Stimulated activated CD4-positive, alpha-beta T cell treated with anti-CD3 and anti-CD28 coated beads, Interleukin-12 subunit alpha, Interleukin-12 subunit beta, amount 100 ng/mL, for 48 hours (primary cell): ENCODE results near the gene SLC35F4.

ENCODE experiments used
- DNase-seq, 3 donors: peaks; one replicate each; pipeline ENCODE4 v3.0.0-alpha.2; 2020; ENCODE audit warnings: low read depth in 2 of 3, low spot score in 1 of 3

Gene SLC35F4

DNA sequence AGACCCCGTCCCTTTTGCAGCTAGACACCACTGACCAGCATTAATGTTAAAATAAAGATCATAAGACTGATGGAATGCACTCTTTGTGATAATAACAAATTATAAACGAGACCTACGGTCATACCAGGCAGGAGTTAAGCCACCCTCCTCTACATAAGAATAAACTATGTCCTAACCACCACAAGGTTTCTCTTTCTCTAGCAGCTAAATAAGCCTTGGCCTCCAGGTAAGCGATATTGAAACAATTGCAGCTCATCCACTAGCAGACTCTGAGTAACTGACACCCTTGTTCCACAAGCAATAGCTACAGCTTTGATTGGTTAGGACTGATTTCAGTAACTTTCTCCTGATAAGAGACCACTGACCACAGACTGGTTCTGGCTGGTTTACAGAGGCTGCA, 228.0 kb downstream of the SLC35F4 start:
- no peak for DNase-seq

DNA sequence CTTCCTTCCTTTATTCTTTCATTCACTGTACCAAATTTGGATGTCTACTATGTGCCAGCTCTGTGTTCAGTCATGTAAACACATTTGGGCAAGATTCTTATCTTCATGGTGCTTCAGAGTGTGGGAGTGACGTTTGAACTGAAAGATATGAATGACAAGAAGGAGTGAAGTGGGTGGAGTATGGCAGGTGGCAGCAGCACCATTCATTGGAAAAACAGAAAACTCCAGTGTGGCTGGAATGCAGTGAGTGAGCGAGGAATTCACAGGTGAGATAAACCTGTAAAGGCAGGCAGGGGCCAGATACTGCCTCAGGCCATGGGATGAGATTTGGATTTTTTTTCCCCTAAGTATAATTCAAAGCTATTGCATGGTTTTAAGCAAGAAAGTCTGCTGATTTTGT, 231.6 kb downstream of the SLC35F4 start:
- no peak for DNase-seq

- no peak for DNase-seq
Observed at GRCh38 chr14:57632649-57633048, 233.2 kb downstream of the SLC35F4 start.

DNA sequence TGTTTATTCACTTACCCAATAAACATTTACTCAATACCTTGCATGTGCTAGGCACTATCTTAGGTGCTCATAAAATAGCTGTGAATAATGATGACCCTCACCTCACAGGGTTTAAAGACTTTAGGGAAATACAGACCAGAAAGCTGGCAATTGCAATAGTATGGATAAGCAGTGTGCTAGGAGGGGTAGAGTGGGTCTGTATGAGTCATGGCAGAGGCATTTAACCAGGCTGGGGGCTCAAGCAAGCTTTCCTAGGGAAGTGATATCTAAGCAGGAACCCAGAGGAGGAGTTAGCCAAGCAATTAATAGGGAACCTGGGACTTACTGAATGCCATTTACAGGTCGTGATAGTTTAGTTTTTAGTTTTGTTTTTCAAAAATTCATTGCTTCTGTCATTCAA, 248.4 kb downstream of the SLC35F4 start:
- no peak for DNase-seq

- no peak for DNase-seq
Observed at GRCh38 chr14:57612946-57613345, 252.9 kb downstream of the SLC35F4 start.

GRCh38 chr14:57611555-57612075, 254.3 kb downstream of the SLC35F4 start:
- DNase-seq: no peak

DNA sequence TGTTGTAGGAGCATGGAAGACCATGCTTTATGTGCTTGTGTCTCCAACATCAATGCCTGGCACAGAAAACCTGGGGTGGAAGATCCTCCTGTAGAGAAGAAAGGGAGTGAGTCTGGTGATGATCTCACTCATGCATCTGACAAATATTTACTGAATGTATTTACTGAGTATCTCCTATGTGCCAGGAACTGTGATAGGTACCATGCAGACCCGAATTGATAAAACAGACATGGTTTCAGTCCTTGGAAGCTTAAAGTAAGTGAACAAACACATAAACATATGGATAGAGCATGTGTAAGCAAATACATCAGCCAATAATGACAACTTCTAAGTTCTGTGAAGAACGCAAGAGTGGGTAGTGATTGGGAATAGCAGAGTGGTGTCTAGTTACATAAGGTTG, 255.3 kb downstream of the SLC35F4 start:
- DNase-seq: no peak

GRCh38 chr14:57609192-57610075, 256.5 kb downstream of the SLC35F4 start:
- DNase-seq: no peak

DNA sequence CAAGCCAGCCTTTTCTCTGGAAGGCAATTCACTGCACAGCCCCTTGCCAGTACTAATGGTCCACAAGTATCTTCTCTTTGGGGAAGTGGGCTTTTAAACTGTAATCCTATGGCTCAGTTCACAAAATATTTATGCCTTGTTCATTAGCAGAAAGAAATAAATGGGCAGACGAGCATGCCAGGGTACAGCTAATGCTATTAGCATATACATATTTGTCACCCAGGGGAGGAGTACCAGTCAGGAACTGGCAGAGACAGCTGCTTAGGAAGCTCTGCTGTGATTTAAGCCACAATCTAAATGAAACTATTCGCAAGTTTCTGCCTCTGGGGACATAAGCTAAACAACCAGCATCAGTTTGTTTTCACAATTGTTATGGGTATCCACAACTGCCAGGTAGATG, 258.8 kb downstream of the SLC35F4 start:
- DNase-seq: no peak

DNA sequence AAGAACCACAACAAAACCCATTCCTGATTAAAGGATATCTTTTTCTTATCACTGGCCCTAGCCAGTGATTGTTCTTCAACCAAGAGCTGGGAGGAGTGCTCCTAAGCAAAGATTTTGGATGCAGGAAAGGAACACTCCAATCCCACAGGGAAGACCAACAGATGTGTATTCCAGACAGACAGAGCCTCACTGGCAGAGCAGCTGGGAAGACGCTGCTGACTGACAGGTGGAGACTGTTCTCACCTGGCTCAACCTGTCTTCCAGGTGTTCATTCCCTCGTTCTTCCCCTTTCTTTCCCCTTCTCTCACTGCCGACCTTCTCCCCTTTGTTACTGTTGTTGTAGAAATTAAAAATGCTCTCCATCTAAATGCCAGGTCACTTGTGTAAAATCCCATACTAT, 282.5 kb downstream of the SLC35F4 start:
- no peak for DNase-seq

GRCh38 chr14:57582746-57583145, 283.1 kb downstream of the SLC35F4 start:
- DNase-seq: no peak

GRCh38 chr14:57578801-57579200, 287.1 kb downstream of the SLC35F4 start:
- DNase-seq: no peak

DNA sequence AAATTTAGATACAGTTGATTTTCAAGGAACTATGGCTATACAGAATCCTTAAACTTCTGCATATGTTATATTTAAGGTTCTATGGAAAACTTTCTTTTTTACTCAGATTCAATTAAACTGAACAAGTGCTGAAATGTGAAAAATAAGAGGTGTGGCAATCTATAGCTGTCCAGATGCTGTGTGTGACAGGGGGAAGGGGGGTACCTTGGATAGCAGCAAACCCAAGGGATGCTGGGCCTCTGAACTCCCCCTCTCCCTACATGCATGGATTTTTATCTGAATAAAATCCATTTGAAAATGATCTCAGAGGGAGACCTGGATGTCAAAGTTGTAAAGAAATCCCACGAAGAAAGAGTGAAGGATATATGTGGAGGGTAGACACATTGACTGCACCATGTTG, 289.4 kb downstream of the SLC35F4 start:
- DNase-seq: no peak

- DNase-seq: no peak
Observed at GRCh38 chr14:57575482-57575881, 290.4 kb downstream of the SLC35F4 start.

GRCh38 chr14:57574617-57575288, 291.1 kb downstream of the SLC35F4 start:
- DNase-seq: no peak

DNA sequence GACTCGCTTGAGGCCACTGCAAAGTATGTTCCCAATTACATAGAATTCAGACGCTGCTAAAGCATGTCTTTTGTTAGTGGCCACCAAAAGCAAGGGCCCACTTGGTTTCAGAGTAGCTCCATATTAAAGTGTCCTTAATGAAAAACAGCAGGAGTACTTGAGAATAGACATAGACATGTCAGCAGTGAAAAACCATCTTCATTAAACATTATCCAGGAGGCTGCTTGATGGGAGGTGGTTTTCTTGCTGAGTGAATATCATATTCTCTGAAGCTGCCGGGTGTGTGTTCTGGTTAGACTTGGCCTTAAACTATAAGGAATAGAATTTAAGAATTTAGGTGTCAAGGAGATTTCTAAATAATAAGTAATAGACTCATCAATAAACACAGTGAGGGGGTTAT, 292.7 kb downstream of the SLC35F4 start:
- DNase-seq: no peak

DNA sequence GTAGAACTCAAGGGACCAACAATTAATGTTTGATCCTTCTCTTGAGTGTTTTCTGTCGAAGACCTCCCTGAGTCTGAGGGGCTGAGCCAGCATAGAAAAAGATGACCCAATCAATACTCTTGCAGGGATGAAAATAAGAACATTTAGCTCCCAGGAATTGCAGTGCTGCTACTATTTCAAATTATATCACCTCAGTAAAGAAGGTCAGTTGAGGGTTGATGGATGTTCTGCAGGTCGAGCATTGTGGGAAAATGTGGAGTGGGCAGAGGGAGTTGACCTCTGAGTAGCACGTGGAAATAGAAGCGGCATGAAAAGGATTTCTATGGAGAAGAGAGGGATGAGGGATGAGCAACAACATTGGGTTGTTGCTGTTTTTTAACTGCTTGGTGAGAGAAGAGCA, 297.3 kb downstream of the SLC35F4 start:
- no peak for DNase-seq

- DNase-seq: no peak
Observed at GRCh38 chr14:57567220-57567619, 298.7 kb downstream of the SLC35F4 start.

DNA sequence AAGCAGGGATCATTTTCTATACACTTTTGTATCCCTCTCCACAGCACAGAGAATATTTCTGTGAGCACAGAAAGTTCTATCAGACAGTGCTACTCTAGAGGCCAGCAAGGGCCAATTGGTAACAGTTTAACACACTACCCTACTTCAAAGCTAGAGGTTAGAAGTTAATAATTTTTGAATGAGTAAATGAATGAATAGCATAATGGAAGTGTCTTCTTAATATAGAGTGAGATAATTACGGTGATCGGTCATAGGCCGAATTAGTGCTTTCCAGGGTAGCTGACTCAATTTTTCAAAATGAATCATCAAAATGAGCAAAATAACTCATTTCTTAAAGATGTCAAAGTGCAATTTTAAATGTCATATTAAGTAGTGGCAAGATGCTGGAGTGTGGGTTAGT, 305.2 kb downstream of the SLC35F4 start:
- DNase-seq: no peak

GRCh38 chr14:57559576-57559975, 306.3 kb downstream of the SLC35F4 start:
- no peak for DNase-seq

- no peak for DNase-seq
Observed at GRCh38 chr14:57549765-57550420, 316.0 kb downstream of the SLC35F4 start.

DNA sequence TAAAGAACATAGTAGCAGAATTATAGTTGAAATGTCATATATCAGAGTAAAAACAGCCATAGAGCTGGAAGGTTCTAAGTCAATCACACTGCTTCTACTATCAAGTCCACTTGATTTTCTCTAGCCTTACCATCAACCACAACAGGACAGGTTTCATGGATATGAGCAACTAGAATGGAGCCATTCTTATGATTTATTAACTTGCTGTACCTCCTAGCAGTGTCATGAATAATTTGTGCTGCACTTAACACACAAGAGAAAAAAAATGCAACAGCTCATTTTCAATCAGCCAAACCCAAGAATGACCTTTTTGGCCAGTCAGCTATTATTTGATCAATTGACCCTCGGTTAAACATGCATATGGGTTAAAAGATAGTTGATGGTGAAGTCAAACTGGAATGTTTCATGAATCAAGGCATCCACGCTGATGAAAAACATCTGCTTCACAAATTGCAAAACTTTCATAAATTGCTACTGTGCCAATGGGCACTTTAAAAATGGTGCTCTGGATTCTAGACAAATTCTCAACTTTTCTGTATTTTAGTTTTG, 316.8 kb downstream of the SLC35F4 start:
- no peak for DNase-seq
